ENCODE results near the gene UNC93B1.

UNC93B1 gene

DNA sequence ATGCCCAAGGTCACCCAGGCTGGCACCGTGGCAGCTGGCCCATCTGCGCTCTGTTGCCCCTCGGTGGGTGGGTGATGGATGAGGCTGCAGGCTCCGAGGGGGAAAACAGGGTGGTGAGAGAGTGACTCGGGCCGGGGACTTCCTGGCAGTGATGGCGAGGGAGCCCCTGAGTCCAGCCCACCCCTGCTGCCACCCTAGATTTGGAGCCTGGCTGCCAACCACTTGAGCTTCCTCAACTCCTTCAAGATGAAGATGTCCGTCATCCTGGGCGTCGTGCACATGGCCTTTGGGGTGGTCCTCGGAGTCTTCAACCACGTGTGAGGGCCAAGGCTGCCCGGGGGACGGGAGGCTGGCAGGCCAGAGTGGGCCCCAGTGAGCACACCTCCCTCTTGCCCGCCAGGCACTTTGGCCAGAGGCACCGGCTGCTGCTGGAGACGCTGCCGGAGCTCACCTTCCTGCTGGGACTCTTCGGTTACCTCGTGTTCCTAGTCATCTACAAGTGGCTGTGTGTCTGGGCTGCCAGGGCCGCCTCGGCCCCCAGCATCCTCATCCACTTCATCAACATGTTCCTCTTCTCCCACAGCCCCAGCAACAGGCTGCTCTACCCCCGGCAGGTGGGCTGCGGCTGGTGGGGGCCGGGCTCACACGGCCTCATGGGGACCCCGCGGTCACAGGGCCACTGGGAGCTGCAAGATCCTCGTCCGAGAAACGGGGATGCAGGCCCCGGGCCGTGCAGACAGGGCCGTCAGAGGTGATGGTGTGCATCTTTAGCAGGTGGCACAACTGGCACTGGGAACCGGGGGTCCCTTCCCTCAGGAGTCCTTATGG, 45.0 kb upstream of the UNC93B1 start:
- H3K4me3 ChIP-seq (ENCODE audit: low read depth, low read length) = no peak overlapping the region
- DNase-seq (ENCODE audit: low read depth) = no peak
- TF ChIP-seq CTCF (IDR thresholded peaks at IDR 0.05; ENCODE audit: low read depth, low read length, missing control alignments) = no peak

- TF ChIP-seq CTCF (IDR thresholded peaks at IDR 0.05; ENCODE audit: low read depth, low read length, missing control alignments) = no peak
- no peak for DNase-seq (ENCODE audit: low read depth)
- H3K4me3 ChIP-seq (ENCODE audit: low read depth, low read length) = no peak overlapping the region
These were observed 43.8 kb upstream of the UNC93B1 start for GRCh38 chr11:68047437-68048290.

- DNase-seq (ENCODE audit: low read depth) = no peak
These were observed 41.0 kb upstream of the UNC93B1 start for GRCh38 chr11:68044898-68045351.

GRCh38 chr11:68044145-68044813, 40.4 kb upstream of the UNC93B1 start:
- H3K4me3 ChIP-seq (ENCODE audit: low read depth, low read length) = no peak overlapping the region
- no peak for TF ChIP-seq CTCF (IDR thresholded peaks at IDR 0.05; ENCODE audit: low read depth, low read length, missing control alignments)
- no peak for DNase-seq (ENCODE audit: low read depth)

More at GRCh38 chr11:68044898-68045351, 41.0 kb upstream of the UNC93B1 start:
- no peak overlapping the region for H3K4me3 ChIP-seq (ENCODE audit: low read depth, low read length)
- TF ChIP-seq CTCF (IDR thresholded peaks at IDR 0.05; ENCODE audit: low read depth, low read length, missing control alignments) = no peak

DNA sequence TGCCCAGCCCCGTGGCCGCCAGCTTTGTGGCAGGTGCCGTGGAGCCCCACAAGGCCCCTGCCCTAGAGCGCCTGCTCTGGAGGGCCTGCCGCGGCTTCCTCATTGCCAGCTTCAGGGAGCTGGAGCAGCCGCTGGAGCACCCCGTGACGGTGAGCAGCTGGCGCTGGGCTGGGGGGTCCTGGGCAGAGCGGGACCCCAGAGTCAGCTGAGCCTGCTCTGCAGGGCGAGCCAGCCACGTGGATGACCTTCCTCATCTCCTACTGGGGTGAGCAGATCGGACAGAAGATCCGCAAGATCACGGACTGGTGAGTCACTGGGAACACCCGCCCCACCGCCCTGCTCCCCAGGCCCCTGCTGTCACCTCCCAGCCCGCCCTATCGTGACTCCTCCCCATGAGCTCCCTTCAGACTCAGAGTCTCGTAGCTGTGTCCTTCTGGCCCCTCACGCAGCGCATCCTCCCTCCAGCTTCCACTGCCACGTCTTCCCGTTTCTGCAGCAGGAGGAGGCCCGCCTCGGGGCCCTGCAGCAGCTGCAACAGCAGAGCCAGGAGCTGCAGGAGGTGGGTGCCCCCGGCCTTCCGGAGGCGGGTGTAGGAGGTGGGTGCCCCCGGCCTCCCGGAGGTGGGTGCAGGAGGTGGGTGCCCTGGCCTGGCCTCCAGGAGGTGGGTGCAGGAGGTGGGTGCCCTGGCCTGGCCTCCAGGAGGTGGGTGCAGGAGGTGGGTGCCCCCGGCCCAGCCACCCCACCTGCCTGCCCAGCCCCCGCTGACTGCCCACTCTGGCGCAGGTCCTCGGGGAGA, 39.6 kb upstream of the UNC93B1 start:
- no peak for TF ChIP-seq CTCF (IDR thresholded peaks at IDR 0.05; ENCODE audit: low read depth, low read length, missing control alignments)
- DNase-seq (ENCODE audit: low read depth) = no peak
- no peak overlapping the region for H3K4me3 ChIP-seq (ENCODE audit: low read depth, low read length)

DNA sequence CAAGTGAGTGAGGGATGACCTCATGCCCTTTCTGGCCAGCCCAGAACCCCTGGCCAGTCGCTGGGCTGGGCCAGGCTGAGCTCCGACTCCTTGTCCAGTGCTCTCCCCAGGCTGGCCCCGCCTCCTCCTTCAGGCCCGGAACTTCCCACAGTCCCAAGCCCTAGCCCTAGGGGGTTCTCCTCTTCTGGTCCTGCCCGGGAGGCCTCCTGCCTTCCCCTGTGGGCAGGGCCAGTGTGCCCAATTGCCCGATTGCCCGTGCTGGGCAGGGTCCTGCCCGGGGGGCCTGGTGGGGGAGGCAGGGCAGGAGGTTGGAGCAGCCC, 39.1 kb upstream of the UNC93B1 start:
- TF ChIP-seq CTCF (IDR thresholded peaks at IDR 0.05; ENCODE audit: low read depth, low read length, missing control alignments) = no peak
- DNase-seq (ENCODE audit: low read depth) = no peak
- no peak overlapping the region for H3K4me3 ChIP-seq (ENCODE audit: low read depth, low read length)

Measured in GM12864 (cell line).